Measurements from ENCODE around the gene ZNF423.

Gene ZNF423

DNA sequence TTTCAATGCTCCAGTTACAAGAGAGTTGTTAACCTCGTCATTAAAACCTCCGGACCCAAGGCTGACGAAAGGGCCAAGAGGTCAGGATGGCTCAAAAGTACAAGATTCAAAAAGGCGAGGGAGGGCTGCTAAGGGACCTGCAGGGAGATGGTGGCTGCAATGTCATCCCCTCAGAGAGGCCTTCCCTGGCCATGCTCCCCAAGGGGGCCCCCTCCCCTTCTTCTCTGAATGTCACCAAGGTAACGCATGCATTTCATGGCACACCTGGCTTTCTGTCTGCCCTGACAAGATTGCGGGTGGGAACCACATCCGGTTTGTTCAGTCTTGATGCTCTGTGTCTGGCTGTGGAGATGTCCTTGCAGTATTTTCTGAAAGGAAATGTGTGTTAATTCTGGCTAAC lies 392.4 kb downstream of the ZNF423 start:
- peak; percentile 71 for DNase-seq

DNA sequence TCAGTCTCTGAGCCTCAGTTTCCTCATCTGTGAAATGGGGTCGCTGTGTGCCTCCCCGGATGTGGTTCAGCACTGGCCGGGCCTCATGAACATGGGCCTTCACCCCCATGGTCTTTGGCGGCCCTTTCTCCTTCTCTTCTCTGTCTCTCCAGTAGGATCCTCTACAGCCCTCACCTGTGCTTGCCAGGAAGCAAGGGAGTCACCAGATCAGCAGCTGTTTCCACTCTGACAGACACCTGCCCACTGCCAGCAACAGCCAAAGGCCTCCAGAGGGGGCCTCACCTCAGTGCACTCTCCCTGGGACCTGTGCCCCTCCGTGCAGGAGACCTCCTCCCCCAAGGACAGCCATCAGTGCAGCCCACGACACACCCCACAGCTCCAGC lies 392.9 kb downstream of the ZNF423 start:
- peak; percentile 51 for DNase-seq

DNA sequence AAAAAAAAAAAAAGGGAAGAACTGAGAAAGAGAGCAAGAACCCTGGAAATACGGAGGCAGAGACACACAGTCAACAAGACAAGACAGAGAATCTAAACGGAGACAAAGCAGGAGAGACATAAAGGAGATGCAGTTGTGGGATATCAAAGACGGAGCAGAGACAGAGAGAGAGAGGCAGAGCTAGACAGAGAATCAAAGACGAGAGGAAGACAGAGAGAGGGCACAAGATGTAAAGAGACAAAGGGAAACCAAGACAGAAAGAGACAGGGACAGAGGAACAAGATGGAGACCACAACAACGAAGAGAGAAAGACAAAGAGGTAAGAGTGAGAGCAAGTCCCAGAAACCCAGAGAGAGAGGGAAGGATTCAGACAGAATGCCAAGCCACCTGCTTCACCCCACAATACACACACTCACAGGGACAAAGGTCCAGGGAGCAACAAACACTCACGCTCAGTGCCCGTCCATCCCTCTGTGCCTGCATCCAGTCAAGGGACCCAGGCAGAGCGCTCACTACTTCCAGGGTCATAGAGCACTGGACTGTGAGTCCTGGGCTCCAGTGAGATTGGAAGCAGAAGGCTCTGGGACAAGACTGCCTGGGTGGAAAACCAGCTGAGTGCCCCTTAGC lies 393.4 kb downstream of the ZNF423 start:
- DNase-seq = peak; percentile 49

DNA sequence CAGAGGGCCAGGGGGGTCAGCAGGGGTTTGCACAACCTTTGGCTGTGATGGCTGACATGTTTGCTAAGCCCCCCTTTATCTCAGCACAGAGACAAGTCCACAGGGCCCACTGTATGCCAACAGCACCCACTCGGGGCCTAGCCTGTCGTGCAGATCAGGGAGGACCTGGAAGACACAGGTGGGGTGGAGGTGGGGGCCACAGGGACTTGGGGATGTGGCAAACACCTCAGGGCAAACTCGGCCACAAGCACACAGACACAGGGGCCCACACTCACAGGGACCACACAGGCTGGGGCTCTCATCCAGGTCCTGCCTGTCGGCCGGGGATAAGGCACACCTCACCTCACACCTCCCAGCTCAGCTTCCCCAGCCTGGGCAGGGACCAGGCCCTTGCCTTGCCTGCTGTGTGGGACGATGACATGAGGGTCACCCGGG lies 394.4 kb downstream of the ZNF423 start:
- DNase-seq = peak; percentile 48

DNA sequence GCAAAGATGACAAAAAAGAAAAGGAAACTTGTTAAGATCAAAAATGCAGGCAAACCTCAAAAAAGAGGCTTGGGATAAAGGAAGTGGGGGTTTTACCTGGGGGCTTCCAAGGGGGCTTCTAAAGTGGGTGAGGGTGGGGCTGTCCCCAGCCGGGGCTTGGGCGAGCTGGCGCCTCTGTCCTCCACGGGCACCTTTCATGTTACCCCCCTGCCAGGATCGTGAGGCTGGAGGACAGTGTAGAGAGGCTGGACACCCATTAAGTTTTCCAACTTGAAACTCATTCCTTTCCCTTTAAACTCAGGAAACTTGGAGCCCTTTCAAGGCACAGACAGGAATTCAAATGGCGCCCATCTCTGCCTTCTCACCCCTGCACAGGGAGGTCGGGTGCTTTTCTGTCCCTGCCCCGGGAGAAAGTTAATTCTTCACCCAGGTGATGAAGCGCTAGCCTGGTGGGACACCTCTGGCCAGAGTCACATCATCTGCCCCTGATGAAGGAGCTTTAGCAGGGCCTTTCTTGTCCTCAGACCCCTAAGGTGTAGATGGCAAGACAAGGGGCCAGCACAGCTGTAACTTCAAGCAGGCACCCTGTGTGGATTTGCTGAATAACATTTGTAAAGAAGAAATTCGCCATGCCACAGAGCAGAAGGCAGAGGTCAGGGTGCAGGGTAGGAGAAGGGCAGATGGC lies 395.0 kb downstream of the ZNF423 start:
- peak; percentile 17 for DNase-seq

DNA sequence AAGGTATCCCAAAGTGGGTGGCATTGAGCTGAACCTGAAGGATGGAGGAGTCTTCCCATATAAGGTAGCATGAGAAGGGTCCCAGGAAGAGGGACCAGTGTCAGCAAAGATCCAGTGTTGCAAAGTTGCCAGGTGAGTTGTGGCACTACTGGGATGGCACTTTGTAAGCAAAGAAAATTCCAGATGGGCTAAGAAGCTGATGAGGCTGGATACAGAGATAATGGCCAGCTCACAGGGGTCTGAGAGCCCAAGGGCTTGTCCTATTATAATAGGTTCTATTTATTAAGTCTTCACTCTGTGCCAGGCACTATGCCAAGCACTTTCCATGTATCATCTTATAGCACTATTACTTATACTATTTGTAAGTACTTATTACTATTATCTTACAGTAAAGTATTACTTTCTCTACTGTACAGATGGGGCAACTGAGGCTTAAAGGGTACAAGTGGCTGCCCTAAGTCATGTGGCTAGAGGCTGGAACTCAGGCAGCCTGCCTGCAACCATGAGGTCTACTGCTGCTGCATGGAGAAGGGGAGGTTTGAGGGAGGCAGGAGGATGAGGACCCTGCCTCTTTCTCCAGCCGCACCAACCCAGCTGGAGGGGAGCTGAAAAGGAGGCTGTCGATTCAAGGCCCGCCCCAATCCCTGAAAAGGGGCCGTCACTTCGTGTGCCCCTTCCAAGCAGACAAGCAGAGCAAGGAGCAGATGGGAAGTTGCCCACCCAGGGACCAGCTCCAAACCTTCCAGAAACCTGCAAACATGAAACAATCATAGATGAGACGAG lies 395.8 kb downstream of the ZNF423 start:
- peak; percentile 42 for DNase-seq

DNA sequence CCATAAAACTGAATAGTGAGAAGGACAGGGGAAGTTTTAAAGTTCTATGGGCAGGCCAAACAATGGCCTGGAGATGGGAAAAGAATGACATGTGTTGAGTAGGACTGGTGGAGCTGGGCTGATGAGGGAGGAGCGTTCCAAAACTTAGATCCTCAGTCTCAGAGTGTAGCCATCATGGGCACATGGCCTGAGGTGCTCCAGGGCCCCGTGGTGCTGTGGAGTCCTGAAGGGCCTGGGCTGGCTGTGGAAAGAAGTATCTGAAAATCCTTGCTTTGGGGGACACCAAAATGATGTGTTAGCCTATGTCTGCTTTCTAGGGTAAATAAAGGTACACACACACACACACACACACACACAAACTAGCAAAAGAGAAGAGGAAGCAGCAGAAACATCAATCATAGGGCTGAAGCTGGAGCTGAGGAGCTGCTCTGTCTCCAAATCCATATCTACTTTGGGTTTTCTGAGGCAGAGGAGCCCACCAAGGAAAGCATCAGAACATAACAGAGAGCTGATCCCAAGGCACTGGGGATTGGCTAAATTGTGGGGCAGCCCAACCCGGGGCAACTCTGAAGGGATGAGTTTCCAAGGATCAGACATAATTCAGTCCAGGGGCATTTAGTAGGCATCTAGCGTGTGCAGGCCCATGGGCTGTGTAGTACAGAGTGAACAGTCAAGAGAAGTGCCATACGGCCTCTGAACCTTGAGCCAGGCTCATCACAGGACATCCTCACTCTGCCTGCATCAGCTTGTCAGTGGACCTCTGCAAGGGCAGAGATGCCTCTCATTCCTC lies 397.1 kb downstream of the ZNF423 start:
- peak; percentile 40 for DNase-seq

DNA sequence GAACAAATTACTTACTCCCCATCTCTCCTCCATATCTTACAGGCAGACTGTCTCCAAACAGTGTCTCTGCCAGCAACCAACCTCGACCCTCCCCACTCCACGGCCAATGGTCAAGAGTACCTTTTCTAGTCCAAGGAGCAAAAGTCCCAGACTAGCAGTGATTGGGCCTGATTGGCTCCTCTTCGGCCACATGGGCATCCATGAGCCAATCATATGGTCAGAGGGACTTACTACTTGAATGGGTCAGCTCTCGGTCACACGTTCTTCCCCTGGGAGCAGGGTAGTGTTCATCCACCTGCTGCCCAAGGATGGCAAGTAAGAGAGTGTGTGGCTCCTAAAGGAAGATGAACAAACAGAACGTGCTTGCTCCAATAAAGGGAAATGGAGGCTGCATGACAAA lies 397.7 kb downstream of the ZNF423 start:
- peak; percentile 36 for DNase-seq

DNA sequence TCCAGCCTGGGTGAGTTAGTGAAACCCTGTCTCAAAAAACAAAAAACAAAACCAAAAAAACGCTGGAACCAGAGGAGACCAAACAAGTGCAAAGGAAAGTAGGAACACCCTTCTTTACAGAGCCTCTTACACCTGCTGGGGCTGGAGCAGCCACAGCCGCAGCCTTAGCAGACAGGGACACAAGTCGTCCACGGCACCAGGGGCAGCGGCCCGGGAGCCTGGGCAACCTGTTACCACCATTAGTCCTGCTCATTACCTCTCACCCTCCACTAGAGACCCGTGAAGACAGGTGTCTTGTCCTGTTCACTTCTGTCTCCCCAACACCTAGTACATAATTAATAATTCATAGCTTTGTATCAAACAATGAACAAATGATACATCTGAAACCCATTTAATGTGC lies 398.7 kb downstream of the ZNF423 start:
- DNase-seq = peak; percentile 28

DNA sequence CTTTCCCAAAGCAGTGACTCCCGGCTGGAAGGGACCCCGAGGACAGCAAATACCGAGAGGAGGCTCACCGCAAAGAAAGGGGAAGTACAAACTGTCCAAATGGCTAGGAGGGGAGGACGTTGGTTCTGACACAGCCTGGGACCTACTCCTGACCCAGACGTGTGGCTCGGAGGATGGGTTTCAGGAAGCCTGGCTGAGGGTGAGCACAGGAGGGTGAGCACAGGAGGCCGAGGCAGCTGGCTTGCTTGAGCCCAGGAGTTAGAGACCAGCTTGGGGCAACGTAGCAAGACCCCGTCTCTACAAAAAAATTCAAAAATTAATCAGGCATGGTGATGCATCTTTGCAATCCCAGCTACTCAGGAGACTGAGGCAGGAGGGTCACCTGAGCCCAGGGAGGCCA lies 399.1 kb downstream of the ZNF423 start:
- peak; percentile 2 for DNase-seq

DNA sequence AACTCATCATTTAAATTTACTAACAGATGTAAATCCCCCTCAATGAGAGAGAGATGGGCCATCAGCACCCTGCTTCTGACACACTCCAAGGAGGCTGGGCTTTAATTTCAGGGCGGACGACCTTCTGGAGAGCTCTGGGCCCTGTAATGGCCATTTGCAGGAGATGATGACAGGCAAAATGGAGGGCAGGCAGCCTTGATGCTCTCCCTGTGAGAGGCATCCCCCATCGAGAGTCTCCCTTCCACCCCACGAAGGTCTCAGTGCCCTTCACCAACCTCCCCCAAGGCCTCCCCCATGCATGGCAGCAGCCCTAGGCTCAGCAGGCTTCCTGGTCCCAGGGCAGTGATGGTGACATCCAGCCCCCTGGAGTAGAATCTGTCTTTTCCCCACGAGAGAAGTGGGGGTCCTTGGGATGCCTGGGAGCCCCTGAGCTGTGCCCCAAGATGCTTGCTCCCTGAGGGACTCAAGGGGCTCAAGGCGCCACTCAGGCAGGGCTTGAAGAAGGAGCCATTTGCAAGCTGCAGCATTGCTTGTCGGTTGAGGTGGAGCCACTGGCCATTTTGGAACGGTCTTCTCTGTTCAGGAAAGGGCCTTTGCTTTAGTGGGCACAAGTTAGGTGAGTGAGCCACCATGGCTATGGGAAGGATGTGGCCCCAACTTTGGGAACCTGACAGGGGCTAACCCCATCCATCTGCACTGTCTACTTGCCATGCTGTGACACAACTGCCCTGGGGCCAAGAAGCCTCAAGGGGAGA lies 399.7 kb downstream of the ZNF423 start:
- DNase-seq = peak; percentile 43

DNA sequence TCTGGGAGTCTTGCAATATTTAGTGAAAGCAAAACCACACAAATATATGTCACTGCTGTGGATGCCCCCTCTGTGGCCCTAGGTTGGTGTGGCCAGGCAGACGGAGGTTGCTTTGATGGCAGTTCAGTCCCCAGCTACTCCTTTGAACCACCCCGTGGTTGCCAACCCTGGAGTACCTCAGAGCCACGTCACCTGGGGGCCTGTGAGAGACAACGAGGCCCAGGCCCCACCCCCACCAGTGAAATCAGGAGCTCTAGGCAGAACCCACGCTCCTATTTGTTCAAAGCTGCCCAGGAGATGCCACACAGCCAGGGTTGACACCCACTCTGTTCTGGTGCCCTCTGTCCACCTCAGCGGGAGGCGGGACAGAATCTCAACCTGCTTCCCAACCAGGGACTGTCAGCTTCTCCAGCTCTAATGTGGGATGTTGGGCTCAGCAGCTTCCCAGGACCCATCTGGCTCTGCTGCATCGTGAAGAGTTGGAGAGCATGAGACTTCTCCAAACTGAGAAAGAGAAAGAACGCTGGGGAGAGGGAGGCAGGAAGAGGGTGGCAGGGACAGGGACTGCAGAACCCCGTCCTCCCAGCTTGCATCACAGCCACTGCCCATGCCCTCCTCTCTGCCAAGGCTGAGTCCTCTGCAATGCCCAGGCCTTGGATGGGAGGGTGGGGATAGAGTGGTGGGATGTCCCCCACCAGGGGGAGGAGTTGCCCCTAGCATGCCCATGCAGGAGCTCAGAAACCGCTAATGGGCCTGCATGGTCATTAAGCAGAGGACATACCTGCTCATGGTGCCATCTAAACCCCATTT lies 400.5 kb downstream of the ZNF423 start:
- peak; percentile 20 for DNase-seq

DNA sequence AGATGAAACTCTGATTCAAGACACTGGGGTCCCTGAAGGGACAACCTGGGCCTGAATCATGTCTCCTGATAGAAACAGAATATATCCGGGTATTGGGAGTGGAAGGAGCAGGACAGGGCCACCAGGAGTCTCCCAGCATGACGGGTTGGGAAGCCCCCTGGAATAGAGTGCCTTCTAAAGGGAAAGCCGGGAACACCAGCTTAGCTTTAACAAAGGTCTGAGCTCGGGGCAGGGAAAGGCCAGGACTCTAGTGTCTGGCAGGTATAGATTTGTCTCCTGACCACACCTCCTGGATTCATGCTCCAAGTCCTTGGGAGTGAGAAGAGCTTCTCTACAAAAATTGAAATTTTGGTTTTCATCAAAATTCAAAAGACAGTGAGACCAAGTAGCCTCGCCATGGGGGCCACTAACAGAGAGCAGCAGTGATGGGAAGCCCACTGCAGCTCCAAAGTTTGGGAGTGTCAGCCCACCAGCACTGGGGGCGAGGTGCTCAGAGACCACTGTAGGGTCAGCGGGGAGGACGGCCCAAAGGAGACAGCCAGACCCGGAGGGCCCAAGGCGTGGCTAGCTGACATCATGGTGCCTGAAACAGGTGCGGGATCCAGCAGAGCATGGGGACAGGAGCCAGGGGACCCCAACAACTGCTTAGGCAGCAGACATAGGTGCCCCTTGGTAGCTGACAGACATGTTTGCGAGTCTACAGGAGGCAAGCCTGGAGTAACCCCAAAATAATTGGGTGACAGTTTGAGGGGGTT lies 401.3 kb downstream of the ZNF423 start:
- DNase-seq = peak; percentile 42

DNA sequence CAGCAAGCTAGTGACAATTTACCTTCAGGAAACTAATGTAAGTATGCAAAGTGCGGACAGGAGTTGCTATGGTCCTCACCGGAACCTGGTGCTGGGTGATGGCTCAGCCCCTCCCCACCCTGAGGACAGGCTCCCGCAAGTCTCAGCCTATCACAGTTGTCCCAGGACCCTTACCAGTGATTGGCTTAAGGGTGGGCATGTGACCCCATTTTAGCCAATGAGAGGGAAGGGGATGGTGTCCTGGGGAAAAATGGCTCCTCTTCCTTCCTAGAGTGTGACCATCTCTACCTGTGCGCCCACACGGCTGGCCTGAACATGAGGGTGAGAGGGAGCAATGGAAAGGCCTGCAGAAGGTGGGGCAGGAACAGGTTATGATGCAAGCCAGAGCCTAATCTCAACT lies 401.9 kb downstream of the ZNF423 start:
- no peak for DNase-seq

DNA sequence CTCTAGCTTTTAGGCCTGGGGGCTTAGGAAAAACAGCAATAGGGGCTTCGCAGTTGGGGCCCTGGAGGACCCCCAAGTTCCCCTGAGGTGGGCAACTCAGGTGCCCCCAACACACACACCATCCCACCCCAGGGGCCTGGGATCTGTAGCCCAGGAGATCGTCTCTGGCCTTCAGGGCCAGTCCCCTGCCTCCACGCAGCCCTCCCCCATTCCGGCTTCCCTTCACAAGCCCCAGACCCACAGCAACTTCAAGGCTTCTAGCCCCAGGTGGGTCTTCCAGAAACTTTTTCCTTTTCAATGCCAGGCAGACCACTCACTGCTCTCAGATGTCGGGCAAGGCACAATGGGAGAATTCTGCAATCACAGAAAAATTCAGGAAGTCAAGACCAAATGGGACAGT lies 402.9 kb downstream of the ZNF423 start:
- DNase-seq = no peak

DNA sequence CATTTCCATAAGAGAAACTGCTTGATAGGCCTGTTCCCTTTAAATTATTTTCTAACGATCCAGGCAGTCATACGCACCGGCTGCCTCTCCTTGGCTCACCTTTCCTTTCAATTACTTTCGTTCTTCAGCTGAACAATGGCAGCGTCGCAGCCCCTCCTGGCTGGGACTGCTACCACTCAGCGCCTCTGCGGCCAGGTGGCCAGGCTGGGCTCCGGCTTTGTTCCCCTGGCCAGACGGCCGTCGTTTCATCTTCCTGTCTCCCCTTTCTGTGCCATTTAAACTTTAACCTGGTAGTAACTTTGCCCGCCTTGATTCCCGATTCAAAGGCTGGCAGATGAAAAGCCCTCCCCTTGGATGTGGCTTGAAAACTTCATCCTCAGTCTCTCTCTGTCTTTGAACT lies 403.3 kb downstream of the ZNF423 start:
- DNase-seq = no peak

DNA sequence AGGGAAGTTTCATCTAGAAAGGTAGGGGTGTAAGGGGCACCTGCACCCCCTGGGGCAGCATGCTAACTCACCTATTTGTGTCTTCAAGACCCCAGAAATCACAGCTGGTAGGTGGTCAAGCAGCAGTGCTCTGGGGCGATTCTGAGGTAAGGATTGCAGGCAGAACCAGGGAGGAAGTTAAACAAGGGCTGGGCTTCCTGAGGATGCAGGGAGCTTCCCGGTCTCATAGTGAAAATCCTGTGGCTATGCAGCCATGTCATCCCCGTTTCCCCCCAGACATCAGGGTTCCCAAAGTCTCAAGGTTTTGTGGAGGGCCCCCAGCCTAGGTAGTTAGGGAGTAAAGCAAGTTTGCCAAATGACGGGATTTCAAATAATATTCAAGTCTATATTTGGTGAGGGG lies 403.8 kb downstream of the ZNF423 start:
- DNase-seq = no peak

DNA sequence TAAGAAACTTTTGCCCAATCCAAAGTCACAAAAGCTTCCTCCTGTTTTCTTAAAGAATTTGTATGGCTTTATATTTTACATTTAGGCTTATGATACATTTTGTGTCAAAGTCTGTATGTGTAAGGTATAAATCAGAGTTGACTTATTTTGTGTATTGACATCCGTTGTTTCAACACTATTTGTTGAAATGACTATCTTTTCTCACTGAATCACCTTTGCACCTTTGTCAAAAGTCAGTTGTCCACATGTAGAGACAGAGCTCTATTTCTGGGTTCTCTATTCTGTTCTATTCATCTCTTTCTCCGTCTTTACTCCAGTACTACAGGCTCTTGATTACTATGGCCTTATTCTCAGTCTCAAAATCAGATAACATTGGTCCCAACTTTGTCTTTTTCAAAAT lies 409.1 kb downstream of the ZNF423 start:
- DNase-seq = no peak

DNA sequence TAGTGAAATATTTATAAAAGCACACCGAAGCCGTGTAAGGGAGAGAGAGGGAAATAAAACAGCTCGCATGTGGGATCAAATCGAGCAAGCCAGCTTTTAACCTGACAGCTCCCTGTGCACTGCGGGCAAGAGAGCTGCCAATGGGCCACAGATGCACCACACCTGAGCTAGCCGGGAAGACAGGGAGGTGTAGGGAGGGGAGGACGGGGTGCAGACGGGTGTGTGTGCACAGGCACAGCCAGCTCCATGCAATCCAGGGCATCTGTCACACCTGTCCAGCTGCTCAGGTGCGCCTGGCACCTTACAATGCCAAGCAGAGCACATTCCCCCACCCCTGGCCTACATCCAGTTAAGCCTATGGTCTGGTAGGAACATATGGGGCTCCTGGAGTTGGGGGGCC lies 412.3 kb downstream of the ZNF423 start:
- no peak for DNase-seq

DNA sequence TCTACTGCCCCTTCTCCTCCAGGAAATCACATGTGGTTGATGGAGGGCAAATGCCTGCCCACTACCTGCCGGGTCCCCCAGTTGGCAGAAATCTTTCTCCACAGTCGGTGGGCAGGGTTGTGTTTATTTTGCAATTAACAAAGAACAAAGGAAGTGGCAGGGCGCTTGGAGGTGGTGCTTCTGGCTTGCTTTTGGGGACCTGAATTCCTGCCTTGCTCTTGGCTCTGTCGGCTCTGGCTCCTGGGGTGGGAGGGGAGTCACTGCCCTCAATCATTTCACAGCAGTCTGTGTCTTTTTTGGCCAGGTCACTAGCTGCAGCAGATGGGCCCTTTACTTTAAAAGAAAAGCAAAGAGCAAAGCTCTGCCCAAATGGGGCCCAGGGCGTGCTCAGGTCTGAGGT lies 413.1 kb downstream of the ZNF423 start:
- DNase-seq = no peak

DNA sequence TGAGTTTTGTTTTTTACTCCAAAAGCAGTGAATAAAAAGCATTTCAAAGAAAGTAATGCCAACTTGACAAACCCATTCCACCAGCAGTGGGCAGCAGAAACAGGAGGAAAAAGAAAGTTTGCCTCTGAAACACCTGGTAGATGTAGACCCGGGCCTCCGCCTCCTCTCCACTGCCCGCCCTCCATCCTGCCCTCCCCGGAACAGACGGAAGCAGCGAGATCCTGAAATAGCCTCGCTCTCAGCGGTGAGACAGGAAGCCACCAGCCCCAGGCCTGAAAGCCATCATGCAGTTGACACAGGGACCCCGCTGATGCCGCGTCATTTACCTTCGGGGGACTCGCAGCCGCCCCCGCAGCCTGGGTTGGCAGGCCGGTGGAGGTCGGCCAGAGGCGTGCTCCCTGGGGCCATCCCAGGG lies 414.5 kb downstream of the ZNF423 start:
- DNase-seq = peak; percentile 75
